ENCODE results near the gene ADAM22. TPM values are rescaled to one million over a fixed set of nuclear protein-coding genes. Genes with fewer than 3 reads are reported as not detected.

The ADAM22 gene
- polyA plus RNA-seq, 2 of the 4 experiments (the other 2 are of a cell fraction) = 0.53 to 0.59 TPM

DNA sequence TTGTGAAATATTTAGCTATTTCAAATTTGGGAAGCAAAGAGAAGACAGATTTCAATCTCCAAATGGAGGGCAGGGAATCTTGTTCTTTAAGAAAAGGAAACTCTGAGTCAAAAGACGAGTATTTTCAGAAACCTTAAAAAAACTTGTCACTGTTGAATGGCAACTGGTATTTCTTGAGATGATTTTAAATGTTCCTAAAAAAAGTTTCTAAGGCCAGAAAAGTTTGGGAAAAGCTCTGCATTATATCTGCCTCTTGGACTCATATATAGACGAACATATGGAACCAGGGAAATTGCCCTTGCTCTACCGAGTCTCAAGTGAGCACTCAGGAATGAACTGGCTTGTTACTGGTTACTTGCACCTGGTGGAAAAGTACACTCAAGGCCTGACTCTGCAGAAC is 69.5 kb downstream of the ADAM22 start:
- 21% methylated on average over 3 of the region's 3 CpGs for WGBS (ENCODE audit: missing lambda C conversion rate)
- ATAC-seq = no peak
- Histone ChIP-seq H3K4me3 (no peak overlapping the region), H3K4me1 (no peaks in the 10 kb centered on the region), H3K27ac (no peak overlapping the region), H3K4me2 (no peak overlapping the region), H3K9me3 (no peaks in the 10 kb centered on the region)
- DNase-seq (ENCODE audit: low read depth in 1 of 2, low spot score in 1 of 2) = no peak
- CTCF ChIA-PET = no interaction called here
- POLR2A ChIA-PET = no interaction called here
- no peak for FAIRE-seq
- TF ChIP-seq RARB (CRISPR knock-in tag; IDR thresholded peaks at IDR 0.05) = no peak
- no peak for TF ChIP-seq BHLHE40 (IDR thresholded peaks at IDR 0.05; ENCODE audit: low read depth, low read length)
- TF ChIP-seq FOSL2 (IDR thresholded peaks at IDR 0.05) = no peak
- no peak for TF ChIP-seq FOSL2 (CRISPR knock-in tag; IDR thresholded peaks at IDR 0.05)
- TF ChIP-seq HEYL (CRISPR knock-in tag; IDR thresholded peaks at IDR 0.05) = no peak
- no peak for TF ChIP-seq ZC3H11A (IDR thresholded peaks at IDR 0.05)
- TF ChIP-seq, protein P1, sequence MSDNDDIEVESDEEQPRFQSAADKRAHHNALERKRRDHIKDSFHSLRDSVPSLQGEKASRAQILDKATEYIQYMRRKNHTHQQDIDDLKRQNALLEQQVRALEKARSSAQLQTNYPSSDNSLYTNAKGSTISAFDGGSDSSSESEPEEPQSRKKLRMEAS (IDR thresholded peaks at IDR 0.05) = no peak
- TF ChIP-seq, protein P2, sequence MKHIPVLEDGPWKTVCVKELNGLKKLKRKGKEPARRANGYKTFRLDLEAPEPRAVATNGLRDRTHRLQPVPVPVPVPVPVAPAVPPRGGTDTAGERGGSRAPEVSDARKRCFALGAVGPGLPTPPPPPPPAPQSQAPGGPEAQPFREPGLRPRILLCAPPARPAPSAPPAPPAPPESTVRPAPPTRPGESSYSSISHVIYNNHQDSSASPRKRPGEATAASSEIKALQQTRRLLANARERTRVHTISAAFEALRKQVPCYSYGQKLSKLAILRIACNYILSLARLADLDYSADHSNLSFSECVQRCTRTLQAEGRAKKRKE (CRISPR knock-in tag; IDR thresholded peaks at IDR 0.05; ENCODE audit: low read depth) = no peak
- no peak for TF ChIP-seq RFX5 (IDR thresholded peaks at IDR 0.05)
- TF ChIP-seq CHD4 (IDR thresholded peaks at IDR 0.05; ENCODE audit: borderline replicate concordance) = no peak
- TF ChIP-seq, protein P3, sequence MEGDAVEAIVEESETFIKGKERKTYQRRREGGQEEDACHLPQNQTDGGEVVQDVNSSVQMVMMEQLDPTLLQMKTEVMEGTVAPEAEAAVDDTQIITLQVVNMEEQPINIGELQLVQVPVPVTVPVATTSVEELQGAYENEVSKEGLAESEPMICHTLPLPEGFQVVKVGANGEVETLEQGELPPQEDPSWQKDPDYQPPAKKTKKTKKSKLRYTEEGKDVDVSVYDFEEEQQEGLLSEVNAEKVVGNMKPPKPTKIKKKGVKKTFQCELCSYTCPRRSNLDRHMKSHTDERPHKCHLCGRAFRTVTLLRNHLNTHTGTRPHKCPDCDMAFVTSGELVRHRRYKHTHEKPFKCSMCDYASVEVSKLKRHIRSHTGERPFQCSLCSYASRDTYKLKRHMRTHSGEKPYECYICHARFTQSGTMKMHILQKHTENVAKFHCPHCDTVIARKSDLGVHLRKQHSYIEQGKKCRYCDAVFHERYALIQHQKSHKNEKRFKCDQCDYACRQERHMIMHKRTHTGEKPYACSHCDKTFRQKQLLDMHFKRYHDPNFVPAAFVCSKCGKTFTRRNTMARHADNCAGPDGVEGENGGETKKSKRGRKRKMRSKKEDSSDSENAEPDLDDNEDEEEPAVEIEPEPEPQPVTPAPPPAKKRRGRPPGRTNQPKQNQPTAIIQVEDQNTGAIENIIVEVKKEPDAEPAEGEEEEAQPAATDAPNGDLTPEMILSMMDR (IDR thresholded peaks at IDR 0.05) = no peak
- no peak for TF ChIP-seq MYC (IDR thresholded peaks at IDR 0.05; ENCODE audit: borderline replicate concordance, low read length)
- no peak for TF ChIP-seq SMC3 (IDR thresholded peaks at IDR 0.05)
- no peak for TF ChIP-seq KDM1A (IDR thresholded peaks at IDR 0.05; ENCODE audit: low read depth)
- TF ChIP-seq MAFK (IDR thresholded peaks at IDR 0.05; ENCODE audit: partially characterized antibody) = no peak
- no peak for TF ChIP-seq TFCP2L1 (CRISPR knock-in tag; IDR thresholded peaks at IDR 0.05)
- TF ChIP-seq TP53 (CRISPR knock-in tag; IDR thresholded peaks at IDR 0.05) = no peak
- no peak for TF ChIP-seq RNF2 (IDR thresholded peaks at IDR 0.05; ENCODE audit: borderline replicate concordance, low read depth)

DNA sequence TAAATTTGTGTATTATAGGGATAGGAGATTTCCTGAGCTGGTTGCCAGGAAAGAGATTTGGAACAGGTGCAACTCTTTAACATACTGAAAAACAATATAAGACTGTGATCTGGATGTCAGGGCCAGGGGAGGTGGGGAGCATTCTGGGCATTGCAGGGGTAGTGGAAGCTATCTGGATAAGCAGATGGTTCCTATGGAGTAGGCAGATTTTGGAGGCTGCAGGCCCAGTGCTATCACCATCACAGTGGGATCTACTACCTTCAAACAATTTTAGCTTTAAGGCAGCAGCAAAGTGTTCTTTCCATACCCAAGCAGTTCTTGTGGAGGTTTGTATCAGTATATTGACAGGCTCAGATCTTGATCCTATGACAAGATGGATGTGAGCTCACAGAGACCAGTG is 71.1 kb downstream of the ADAM22 start:
- CTCF ChIA-PET = no interaction called here

More for the DNA sequence above, 71.1 kb downstream of the ADAM22 start:
- ATAC-seq (no peak), FAIRE-seq (no peak), DNase-seq (ENCODE audit: low read depth in 1 of 2, low spot score in 1 of 2) (no peak)
- Histone ChIP-seq H3K9me3 (no peaks in the 10 kb centered on the region), H3K4me3 (no peak overlapping the region), H3K4me1 (no peaks in the 10 kb centered on the region), H3K27ac (no peak overlapping the region), H3K4me2 (no peak overlapping the region)
- POLR2A ChIA-PET = no interaction called here
- TF ChIP-seq CHD4 (IDR thresholded peaks at IDR 0.05; ENCODE audit: borderline replicate concordance) (no peak), HEYL (CRISPR knock-in tag; IDR thresholded peaks at IDR 0.05) (no peak), POLR2A (IDR thresholded peaks at IDR 0.05; ENCODE audit: low read length) (no peak), NFE2L2 (conservative IDR thresholded peaks at IDR 0.05; ENCODE audit: low read length) (no peak), NPAS2 (CRISPR knock-in tag; IDR thresholded peaks at IDR 0.05; ENCODE audit: borderline replicate concordance) (no peak), HOXB13 (CRISPR knock-in tag; IDR thresholded peaks at IDR 0.05; ENCODE audit: low read depth) (no peak), MAZ (IDR thresholded peaks at IDR 0.05; ENCODE audit: borderline replicate concordance, low read depth, low read length) (no peak), PHF8 (IDR thresholded peaks at IDR 0.05; ENCODE audit: borderline replicate concordance, low read depth) (no peak)
- TF ChIP-seq, protein P4, sequence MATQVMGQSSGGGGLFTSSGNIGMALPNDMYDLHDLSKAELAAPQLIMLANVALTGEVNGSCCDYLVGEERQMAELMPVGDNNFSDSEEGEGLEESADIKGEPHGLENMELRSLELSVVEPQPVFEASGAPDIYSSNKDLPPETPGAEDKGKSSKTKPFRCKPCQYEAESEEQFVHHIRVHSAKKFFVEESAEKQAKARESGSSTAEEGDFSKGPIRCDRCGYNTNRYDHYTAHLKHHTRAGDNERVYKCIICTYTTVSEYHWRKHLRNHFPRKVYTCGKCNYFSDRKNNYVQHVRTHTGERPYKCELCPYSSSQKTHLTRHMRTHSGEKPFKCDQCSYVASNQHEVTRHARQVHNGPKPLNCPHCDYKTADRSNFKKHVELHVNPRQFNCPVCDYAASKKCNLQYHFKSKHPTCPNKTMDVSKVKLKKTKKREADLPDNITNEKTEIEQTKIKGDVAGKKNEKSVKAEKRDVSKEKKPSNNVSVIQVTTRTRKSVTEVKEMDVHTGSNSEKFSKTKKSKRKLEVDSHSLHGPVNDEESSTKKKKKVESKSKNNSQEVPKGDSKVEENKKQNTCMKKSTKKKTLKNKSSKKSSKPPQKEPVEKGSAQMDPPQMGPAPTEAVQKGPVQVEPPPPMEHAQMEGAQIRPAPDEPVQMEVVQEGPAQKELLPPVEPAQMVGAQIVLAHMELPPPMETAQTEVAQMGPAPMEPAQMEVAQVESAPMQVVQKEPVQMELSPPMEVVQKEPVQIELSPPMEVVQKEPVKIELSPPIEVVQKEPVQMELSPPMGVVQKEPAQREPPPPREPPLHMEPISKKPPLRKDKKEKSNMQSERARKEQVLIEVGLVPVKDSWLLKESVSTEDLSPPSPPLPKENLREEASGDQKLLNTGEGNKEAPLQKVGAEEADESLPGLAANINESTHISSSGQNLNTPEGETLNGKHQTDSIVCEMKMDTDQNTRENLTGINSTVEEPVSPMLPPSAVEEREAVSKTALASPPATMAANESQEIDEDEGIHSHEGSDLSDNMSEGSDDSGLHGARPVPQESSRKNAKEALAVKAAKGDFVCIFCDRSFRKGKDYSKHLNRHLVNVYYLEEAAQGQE (IDR thresholded peaks at IDR 0.05) = no peak
- TF ChIP-seq, protein P3 (IDR thresholded peaks at IDR 0.05) = no peak
- TF ChIP-seq, protein P5, sequence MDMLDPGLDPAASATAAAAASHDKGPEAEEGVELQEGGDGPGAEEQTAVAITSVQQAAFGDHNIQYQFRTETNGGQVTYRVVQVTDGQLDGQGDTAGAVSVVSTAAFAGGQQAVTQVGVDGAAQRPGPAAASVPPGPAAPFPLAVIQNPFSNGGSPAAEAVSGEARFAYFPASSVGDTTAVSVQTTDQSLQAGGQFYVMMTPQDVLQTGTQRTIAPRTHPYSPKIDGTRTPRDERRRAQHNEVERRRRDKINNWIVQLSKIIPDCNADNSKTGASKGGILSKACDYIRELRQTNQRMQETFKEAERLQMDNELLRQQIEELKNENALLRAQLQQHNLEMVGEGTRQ (IDR thresholded peaks at IDR 0.05) = no peak
- TF ChIP-seq, protein P6, sequence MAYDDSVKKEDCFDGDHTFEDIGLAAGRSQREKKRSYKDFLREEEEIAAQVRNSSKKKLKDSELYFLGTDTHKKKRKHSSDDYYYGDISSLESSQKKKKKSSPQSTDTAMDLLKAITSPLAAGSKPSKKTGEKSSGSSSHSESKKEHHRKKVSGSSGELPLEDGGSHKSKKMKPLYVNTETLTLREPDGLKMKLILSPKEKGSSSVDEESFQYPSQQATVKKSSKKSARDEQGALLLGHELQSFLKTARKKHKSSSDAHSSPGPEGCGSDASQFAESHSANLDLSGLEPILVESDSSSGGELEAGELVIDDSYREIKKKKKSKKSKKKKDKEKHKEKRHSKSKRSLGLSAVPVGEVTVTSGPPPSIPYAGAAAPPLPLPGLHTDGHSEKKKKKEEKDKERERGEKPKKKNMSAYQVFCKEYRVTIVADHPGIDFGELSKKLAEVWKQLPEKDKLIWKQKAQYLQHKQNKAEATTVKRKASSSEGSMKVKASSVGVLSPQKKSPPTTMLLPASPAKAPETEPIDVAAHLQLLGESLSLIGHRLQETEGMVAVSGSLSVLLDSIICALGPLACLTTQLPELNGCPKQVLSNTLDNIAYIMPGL (CRISPR knock-in tag; IDR thresholded peaks at IDR 0.05; ENCODE audit: borderline replicate concordance) = no peak
- TF ChIP-seq, protein P1 (IDR thresholded peaks at IDR 0.05) = no peak

Measured in A549 (cell line).